ENCODE measurements around the gene TBXT.

GRCh38 chr6:166201878-166202277 is 34.2 kb upstream of the TBXT start:
- TF ChIP-seq CTCF (IDR thresholded peaks at IDR 0.05) = no peak
- TF ChIP-seq POLR2AphosphoS5 (IDR thresholded peaks at IDR 0.05) = no peak
- no peak for TF ChIP-seq POLR2A (IDR thresholded peaks at IDR 0.05)

All from stomach (tissue), 4 donors.